ENCODE data around the gene POU2AF1. TPM values are rescaled to one million over a fixed set of nuclear protein-coding genes. Genes with fewer than 3 reads are reported as not detected.

POU2AF1 gene
- total and polyA plus RNA-seq, 2 of the 8 experiments (the other 6 are each of a cell fraction or from before 2014, with no cell fraction given), result not detected

- 96% methylated on average over 5 of the region's 5 CpGs; no CpG with 5 or more reads in 1 of the 2 experiments for WGBS, 2 experiments (ENCODE audit: extremely low coverage in 1 of 2, insufficient coverage in 1 of 2, insufficient read length in 1 of 2, insufficient replicate concordance in 2 of 2, low coverage in 1 of 2, low lambda C conversion rate in 2 of 2, missing lambda C conversion rate in 1 of 2)
- ChIA-PET POLR2A (ENCODE audit: partially characterized antibody) (no interaction called here), CTCF (ENCODE audit: partially characterized antibody) (interaction anchor here (1.1 to 1.3 kb wide), 3 partner anchors 12 to 126 kb away, joined by 3 read pairs; no protein-coding TSS in a partner anchor)
- H3K18ac ChIP-seq (ENCODE audit: extremely low read depth, low read length), result no peak overlapping the region
- no peak overlapping the region for H2BK15ac ChIP-seq (ENCODE audit: low read length)
- no peak overlapping the region for H4K5ac ChIP-seq (ENCODE audit: insufficient read length, low read depth, low read length)
- H2BK5ac ChIP-seq (ENCODE audit: low read depth, low read length), result no peak overlapping the region
- no peak overlapping the region for H3K4me2 ChIP-seq (ENCODE audit: insufficient read depth in 1 of 2, low read depth in 2 of 2, low read length in 2 of 2)
- no peaks in the 10 kb centered on the region for H3K4me1 ChIP-seq (replicated peaks in 1 of 4; ENCODE audit: control insufficient read depth in 3 of 4, insufficient read depth in 4 of 4, low read length in 3 of 4)
- H3K4me3 ChIP-seq (ENCODE audit: extremely low read depth in 1 of 4, insufficient read depth in 2 of 4, low read depth in 3 of 4, low read length in 4 of 4), result no peak overlapping the region
- no peaks in the 10 kb centered on the region for H3K79me2 ChIP-seq (ENCODE audit: control insufficient read depth in 1 of 2, insufficient read depth in 2 of 2, low read length in 2 of 2)
- no peaks in the 10 kb centered on the region for H3K36me3 ChIP-seq (ENCODE audit: control insufficient read depth in 2 of 4, insufficient read depth in 4 of 4, low read length in 3 of 4)
- no peaks in the 10 kb centered on the region for H3K79me1 ChIP-seq (ENCODE audit: low read depth, low read length)
- H2BK20ac ChIP-seq (ENCODE audit: low read length), result no peak overlapping the region
- H2AK5ac ChIP-seq (ENCODE audit: low read depth, low read length), result no peak overlapping the region
- no peaks in the 10 kb centered on the region for H3K27me3 ChIP-seq (replicated peaks in 1 of 4; ENCODE audit: control insufficient read depth in 3 of 4, extremely low read depth in 1 of 4, insufficient read depth in 3 of 4, low read length in 3 of 4)
- 0 out of 2 replicates have a peak overlapping the region, but pooled peaks have one; percentile 3 for H2AFZ ChIP-seq (ENCODE audit: low read length)
- no peak overlapping the region for H3K23ac ChIP-seq (ENCODE audit: insufficient read length)
- H3K23me2 ChIP-seq (ENCODE audit: low read depth, low read length), result no peaks in the 10 kb centered on the region
- H3K9ac ChIP-seq (replicated peaks in 1 of 4; ENCODE audit: extremely low read depth in 1 of 4, low read depth in 3 of 4, low read length in 3 of 4), result no peak overlapping the region
- H2BK12ac ChIP-seq (ENCODE audit: low read depth, low read length), result no peak overlapping the region
- H3K9me3 ChIP-seq (ENCODE audit: insufficient read depth in 2 of 2, low read depth in 1 of 2, low read length in 1 of 2), result no peaks in the 10 kb centered on the region
- H4K91ac ChIP-seq (replicated peaks; ENCODE audit: insufficient read length, low read length), result no peak overlapping the region
- no peak overlapping the region for H3K56ac ChIP-seq (replicated peaks; ENCODE audit: insufficient read length, low read depth, low read length)
- no peak overlapping the region for H2BK120ac ChIP-seq (replicated peaks; ENCODE audit: low read depth, low read length)
- no peak for FAIRE-seq
- H4K20me1 ChIP-seq (replicated peaks in 1 of 2; ENCODE audit: control insufficient read depth in 1 of 2, insufficient read depth in 2 of 2, low read length in 2 of 2), result no peaks in the 10 kb centered on the region
- no peak overlapping the region for H3K27ac ChIP-seq (ENCODE audit: low read depth, low read length)
- DNase-seq (ENCODE audit: low read depth in 1 of 2, low spot score in 2 of 2), result no peak
- peak overlapping the region; percentile 3 for H4K8ac ChIP-seq (ENCODE audit: extremely low read depth, insufficient read depth, low read length)
- no peak overlapping the region for H3K14ac ChIP-seq (ENCODE audit: insufficient read length)
- no peak overlapping the region for H3K4ac ChIP-seq (replicated peaks; ENCODE audit: insufficient read length, low read depth, low read length)
- TF ChIP-seq E2F6 (IDR thresholded peaks at IDR 0.05), result no peak
- TF ChIP-seq SIN3A (conservative IDR thresholded peaks at IDR 0.05 in 1 of 2, IDR thresholded peaks at IDR 0.05 in 1 of 2; ENCODE audit: low read depth in 1 of 2, low read length in 2 of 2), result no peak
- TF ChIP-seq SUZ12 (IDR thresholded peaks at IDR 0.05; ENCODE audit: low read length), result no peak
- no peak for TF ChIP-seq CTBP2 (IDR thresholded peaks at IDR 0.05; ENCODE audit: borderline replicate concordance, insufficient read depth, insufficient read length, low read length)
- TF ChIP-seq SRF (IDR thresholded peaks at IDR 0.05; ENCODE audit: low read depth, low read length), result no peak
- TF ChIP-seq RBBP5 (IDR thresholded peaks at IDR 0.05; ENCODE audit: borderline replicate concordance, low read depth, low read length), result no peak
- TF ChIP-seq FOSL1 (IDR thresholded peaks at IDR 0.05; ENCODE audit: insufficient read depth, low read depth, low read length), result no peak
- TF ChIP-seq ASH2L (IDR thresholded peaks at IDR 0.05; ENCODE audit: low read length), result no peak
- no peak for TF ChIP-seq CREB1 (IDR thresholded peaks at IDR 0.05)
- TF ChIP-seq ATF3 (IDR thresholded peaks at IDR 0.05; ENCODE audit: insufficient read depth, low read depth, low read length), result no peak
Observed at GRCh38 chr11:111320728-111321568, 58.1 kb downstream of the POU2AF1 start.

Data from H1 (cell line).